SK-N-MC (cell line): ENCODE results near the gene TRIM2.

Source experiments
- EZH2 ChIP-seq: fragments of 200-600 bp; sonication (generic); IDR thresholded peaks from one replicate; pipeline ENCODE4 v1.6.1; 2017; ENCODE audit warnings: antibody characterized with exemption
- FOXP2 ChIP-seq: optimal IDR thresholded peaks from 2 replicates; pipeline ENCODE3; 2011; ENCODE audit warnings: mild to moderate bottlenecking, moderate library complexity; ENCODE audit not compliant: insufficient read depth; ENCODE audit errors: extremely low read length, control extremely low read depth
- POLR2AphosphoS5 ChIP-seq: IDR thresholded peaks from 2 replicates; pipeline ENCODE4 v1.6.1; 2012; ENCODE audit warnings: mild to moderate bottlenecking, low read depth, low read length, borderline replicate concordance

DNA sequence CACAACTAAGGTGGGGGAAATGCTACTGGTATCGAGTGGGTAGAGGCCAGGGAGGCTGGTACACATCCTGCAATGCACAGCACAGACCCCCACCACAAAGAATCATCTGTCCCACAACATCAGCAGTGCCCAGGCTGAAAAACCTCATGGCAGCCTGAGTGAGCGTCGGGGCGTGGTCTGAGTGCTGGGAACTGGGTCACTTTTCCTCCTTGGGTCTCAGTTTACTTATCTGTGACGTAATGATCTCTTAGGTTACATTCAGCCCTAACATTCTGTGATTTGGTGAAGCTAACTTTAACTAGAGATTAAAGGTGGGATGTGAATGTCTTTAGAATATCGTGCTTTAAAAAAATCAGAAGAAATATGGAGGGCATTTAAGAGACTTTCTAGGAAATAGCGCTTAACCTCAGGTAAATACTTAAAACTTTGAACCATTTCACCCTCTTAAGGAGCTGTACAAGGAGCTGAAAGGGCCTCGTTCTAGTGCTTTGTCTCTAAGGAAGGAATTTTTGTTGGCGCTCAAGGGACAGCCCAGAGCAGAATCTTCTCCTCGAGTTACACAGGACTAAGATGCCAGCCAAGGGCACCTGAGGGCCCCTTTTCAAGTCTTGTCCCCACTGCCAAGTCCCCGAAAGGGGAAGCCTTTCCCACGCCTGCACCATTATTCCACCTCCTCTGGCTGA is 18.1 kb upstream of the TRIM2 start:
- TF ChIP-seq POLR2AphosphoS5 = no peak
- TF ChIP-seq EZH2 = no peak
- TF ChIP-seq FOXP2 = no peak
